ENCODE measurements around the gene STK39.

STK39 gene

DNA sequence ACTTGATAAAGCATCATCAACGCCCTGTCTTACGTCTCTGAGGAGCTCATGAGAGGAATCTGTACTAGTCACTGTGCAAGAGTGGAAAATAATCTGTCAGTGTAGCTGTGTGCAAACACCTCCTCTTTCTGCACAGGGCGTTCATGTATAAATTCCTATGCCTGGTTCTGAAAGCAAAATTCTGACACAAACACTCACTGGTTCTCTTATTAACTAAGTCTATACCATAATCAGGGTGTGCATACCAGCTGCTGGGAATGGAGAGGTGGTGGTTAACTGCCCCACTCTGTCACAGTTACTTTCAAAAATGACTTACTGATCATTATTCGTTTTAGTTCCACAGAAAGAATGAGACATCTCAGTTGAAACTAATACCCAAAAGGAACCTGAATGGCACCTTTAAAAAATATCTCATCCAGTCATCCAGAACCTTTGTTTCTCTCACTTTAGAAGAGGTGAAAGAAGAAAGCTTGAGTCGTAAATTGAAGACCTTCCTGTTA, 35.7 kb downstream of the STK39 start:
- no peak overlapping the region for H3K4me3 ChIP-seq (ENCODE audit: low read depth, low read length)
- TF ChIP-seq, protein P1, sequence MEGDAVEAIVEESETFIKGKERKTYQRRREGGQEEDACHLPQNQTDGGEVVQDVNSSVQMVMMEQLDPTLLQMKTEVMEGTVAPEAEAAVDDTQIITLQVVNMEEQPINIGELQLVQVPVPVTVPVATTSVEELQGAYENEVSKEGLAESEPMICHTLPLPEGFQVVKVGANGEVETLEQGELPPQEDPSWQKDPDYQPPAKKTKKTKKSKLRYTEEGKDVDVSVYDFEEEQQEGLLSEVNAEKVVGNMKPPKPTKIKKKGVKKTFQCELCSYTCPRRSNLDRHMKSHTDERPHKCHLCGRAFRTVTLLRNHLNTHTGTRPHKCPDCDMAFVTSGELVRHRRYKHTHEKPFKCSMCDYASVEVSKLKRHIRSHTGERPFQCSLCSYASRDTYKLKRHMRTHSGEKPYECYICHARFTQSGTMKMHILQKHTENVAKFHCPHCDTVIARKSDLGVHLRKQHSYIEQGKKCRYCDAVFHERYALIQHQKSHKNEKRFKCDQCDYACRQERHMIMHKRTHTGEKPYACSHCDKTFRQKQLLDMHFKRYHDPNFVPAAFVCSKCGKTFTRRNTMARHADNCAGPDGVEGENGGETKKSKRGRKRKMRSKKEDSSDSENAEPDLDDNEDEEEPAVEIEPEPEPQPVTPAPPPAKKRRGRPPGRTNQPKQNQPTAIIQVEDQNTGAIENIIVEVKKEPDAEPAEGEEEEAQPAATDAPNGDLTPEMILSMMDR (IDR thresholded peaks at IDR 0.05; ENCODE audit: borderline replicate concordance, insufficient read depth, low read depth, low read length) = no peak

GRCh38 chr2:168210895-168211570, 36.4 kb downstream of the STK39 start:
- TF ChIP-seq, protein P1 (IDR thresholded peaks at IDR 0.05; ENCODE audit: borderline replicate concordance, insufficient read depth, low read depth, low read length) = no peak
- no peak overlapping the region for H3K4me3 ChIP-seq (ENCODE audit: low read depth, low read length)

- TF ChIP-seq, protein P1 (IDR thresholded peaks at IDR 0.05; ENCODE audit: borderline replicate concordance, insufficient read depth, low read depth, low read length) = no peak
- H3K4me3 ChIP-seq (ENCODE audit: low read depth, low read length) = no peak overlapping the region
Measured at GRCh38 chr2:168210216-168210894, 37.0 kb downstream of the STK39 start.

- TF ChIP-seq, protein P1 (IDR thresholded peaks at IDR 0.05; ENCODE audit: borderline replicate concordance, insufficient read depth, low read depth, low read length) = no peak
- no peak overlapping the region for H3K4me3 ChIP-seq (ENCODE audit: low read depth, low read length)
Measured at GRCh38 chr2:168208652-168209051, 38.7 kb downstream of the STK39 start.

DNA sequence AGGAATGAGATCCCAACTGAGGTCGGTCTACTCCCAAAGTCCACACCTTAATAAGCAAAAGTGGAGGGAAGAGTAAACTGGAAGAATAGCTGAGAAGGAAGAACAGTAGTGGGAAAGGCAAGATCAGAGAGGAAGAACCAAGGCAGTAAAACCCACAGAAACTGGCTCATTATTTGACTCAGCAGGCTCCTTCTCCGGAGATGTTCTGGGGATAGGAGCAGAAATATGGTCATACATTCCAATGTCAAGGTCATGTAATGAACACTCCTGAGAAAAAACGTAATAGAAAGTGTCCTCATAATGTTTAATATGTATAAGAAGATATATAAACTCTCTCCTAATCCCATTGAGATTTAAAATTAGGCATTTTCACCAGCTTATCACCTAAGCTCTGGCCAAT, 39.5 kb downstream of the STK39 start:
- no peak overlapping the region for H3K4me3 ChIP-seq (ENCODE audit: low read depth, low read length)
- TF ChIP-seq, protein P1 (IDR thresholded peaks at IDR 0.05; ENCODE audit: borderline replicate concordance, insufficient read depth, low read depth, low read length) = no peak

- H3K4me3 ChIP-seq (ENCODE audit: low read depth, low read length) = no peak overlapping the region
- TF ChIP-seq, protein P1 (IDR thresholded peaks at IDR 0.05; ENCODE audit: borderline replicate concordance, insufficient read depth, low read depth, low read length) = no peak
Measured at GRCh38 chr2:168203762-168204693, 43.4 kb downstream of the STK39 start.
